UCSD-AML1 (cell line): ENCODE measurements around the gene TMEM45A.

Experiments
- DNase-seq: peaks from one replicate; lab custom pipeline; 2025; ENCODE audit not compliant: unreplicated experiment; lab: John Stamatoyannopoulos, UW

The TMEM45A gene

DNA sequence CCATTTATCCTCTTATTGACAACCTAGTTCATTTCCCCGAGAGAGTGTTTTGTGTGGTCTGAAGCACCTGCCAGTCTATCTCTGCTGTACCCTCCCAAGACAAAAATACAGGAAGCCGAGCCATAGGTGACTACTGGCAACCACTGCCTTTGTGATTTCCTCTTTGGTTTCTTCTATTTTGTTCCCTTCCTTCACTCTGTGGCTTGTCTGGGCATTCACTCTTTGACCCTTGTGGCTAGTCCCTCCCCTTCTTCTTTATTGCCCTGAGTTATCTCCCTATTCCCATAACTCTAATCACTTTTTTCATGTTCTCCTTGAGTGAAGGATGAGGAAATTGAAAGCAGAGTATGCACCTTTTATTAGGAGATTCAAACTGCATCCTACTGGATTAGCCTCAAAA is 116.9 kb downstream of the TMEM45A start, which contains the start of gene ADGRG7:
Gene ADGRG7 (plus strand): TSS at position 297 of the 400 bp plus-strand sequence. CDS start 256 bp downstream, outside the sequence.
- peak; percentile 15 for DNase-seq

DNA sequence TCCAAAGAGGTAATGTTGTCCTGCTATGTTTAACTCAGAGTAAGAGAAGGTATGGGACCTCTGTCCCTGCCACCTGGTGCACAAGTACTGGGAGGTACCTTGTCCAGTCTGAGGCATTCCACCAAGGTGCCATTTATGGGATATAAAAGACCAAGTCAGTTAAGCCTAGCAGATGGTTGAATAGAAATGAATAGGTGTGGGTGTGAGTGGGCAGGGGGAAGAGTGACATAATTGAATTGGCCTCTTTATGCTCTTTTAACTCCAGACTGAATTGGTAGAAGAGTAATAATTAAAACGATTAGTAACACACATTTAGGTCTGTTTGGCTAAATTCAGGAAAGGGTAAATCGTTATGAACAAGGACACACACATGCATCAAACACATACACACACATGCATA is 117.5 kb downstream of the TMEM45A start:
- DNase-seq: no peak

GRCh38 chr3:100611221-100611620 is 118.8 kb downstream of the TMEM45A start:
- no peak for DNase-seq

DNA sequence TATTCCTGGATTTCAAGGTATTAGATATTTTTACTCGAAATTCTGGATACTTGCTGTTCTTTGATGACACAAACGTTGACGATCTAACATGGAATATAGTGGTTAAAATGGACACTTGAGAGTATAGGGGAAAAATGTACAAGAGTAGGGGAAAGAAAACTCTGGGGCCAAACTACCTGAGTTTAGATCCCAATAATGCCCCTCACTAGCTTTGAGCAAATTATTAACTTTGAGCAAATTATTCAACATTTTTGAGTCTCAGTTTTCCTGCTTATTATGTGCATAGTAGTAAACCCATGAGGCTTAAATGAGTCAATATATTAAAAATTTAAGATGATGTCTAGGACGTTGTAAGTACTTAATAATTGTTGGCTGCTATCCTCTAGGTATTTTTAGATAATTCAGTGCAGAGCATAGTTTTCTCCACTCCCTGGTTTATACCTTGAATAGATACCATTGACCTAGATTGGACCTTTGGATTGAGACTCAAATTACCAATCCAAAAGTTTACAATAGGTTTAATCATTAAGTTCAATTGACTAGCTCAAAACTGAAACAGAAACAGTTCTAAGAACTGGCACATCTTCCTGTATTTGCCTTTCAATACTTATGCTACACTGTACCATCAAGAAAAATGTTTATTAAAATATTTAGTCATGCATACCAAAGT is 121.4 kb downstream of the TMEM45A start:
- no peak for DNase-seq

- no peak for DNase-seq
Observed at GRCh38 chr3:100614941-100615340, 122.5 kb downstream of the TMEM45A start.

GRCh38 chr3:100615684-100616083 is 123.3 kb downstream of the TMEM45A start:
- no peak for DNase-seq

DNA sequence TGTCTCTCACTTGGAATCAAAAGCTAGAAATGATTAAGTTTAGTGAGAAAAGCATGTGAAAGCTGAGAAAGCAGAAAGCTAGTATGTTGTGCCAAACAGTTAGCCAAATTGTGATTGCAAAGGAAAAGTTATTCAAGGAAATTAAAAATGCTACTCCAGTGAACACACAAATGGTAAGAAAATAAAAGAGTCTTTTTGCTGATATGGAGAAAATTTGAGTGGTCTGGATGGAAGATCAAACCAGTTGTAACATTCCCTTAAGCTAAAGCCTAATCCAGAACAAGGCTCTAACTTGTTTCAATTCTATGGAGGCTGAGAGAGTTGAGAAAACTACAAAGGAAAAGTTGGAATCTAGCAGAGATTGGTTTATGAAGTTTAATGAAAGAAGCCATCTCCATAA is 128.8 kb downstream of the TMEM45A start:
- no peak for DNase-seq
